ENCODE data around the gene ABCC11.
"Not testable (repeated sequence)": the region's sequence is repeated elsewhere in the genome, so short reads cannot be mapped to it uniquely, and the experiment has no call there.

ABCC11 gene

GRCh38 chr16:48250520-48251278, 3.4 kb upstream of the ABCC11 start:
- FAIRE-seq, result no peak

DNA sequence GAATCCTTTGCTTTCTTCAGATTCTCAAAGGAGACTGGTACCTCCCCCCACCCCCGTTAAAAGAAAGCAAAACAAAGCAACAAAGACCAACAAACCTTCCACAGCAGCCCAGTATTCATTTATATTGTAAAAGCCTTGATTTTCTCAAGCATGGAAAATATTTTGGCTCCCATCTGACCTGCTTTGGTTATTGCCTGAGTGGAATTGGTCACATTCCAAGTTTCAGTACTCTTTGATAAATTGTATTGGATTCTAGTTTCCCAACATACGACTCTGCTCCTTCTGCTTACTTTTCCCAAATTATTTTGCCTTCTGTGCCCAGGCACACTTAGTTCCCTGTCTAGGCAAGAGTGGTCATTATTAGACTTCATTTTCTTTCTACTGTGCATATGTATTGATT, 1.3 kb downstream of the ABCC11 start:
- FAIRE-seq (no peak), DNase-seq (ENCODE audit: insufficient read length, low spot score) (no peak)

More at GRCh38 chr16:48250520-48251278, 3.4 kb upstream of the ABCC11 start:
- DNase-seq (ENCODE audit: insufficient read length, low spot score), result no peak

DNA sequence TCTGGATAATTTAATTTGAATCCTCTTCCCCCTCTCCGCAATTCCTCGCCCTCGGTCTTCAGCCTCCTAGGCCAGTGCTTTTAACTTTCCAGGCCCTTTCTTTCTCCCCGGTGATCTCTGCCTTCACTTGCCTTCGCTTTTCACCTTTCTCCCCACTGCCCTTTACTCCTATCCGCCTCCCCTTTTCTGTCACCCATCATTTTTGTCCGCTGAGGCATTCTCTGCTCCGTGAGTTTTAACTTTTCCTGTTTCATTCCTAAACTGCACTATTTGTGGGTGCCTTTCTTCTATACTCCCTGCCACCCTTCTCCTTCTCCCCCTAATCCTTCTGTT, 2.5 kb downstream of the ABCC11 start:
- FAIRE-seq, result no peak
- DNase-seq (ENCODE audit: insufficient read length, low spot score), result no peak

GRCh38 chr16:48244080-48244862, 3.1 kb downstream of the ABCC11 start, which contains the start of gene LONP2:
TSS of gene LONP2 (plus strand) at chr16:48244300. CDS start at chr16:48244389, 89 bp downstream.
- no peak for FAIRE-seq

DNA sequence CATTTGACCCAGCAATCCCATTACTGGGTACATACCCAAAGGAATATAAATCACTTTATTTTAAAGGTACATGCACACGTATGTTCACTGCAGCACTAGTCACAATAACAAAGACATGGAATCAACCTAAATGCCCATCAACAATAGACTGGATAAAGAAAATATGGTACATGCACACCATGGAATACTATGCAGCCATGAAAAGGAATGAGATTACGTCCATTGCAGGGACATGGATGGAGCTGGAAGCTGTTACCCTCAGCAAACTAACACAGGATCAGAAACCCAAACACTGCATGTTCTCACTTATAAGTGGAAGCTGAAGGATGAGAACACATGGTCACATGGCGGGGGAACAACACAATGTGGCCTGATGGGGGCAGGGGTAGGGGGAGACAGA, 7.2 kb downstream of the ABCC11 start:
- DNase-seq (ENCODE audit: insufficient read length, low spot score); FAIRE-seq: not testable (repeated sequence)

More at GRCh38 chr16:48244080-48244862, 3.1 kb downstream of the ABCC11 start, which contains the start of gene LONP2:
- peak; percentile 75 for DNase-seq (ENCODE audit: insufficient read length, low spot score)

GRCh38 chr16:48236286-48236685, 11.1 kb downstream of the ABCC11 start:
- no peak for DNase-seq (ENCODE audit: insufficient read length, low spot score)
- no peak for FAIRE-seq

DNA sequence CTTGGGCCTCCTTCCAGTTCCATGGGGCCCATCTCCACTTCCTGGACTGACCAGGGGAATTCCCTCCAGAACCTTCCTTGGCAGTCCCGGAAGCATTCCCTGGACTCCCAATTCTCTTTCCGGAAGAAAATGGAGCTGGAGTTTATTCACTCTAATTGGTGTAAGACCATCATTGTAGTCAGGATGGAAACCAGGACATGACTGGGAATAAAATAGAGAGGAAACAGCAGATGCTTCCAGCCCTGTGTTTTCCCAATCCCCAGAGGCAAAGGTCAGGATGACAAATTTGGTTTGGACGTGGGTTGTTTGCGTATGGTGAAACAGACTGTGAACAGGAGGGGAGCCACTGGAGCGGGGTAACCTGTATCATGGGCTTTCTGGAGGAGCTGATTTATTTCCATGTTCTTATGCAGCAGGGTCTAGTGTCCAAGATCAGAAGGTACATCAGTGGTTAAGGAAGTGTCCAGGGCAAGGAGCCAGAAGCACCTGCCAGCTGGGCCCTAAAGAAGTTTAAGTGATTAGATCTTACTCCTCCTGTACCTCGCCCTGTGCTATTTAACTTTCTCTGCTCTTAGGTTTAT, 11.7 kb downstream of the ABCC11 start:
- FAIRE-seq (no peak), DNase-seq (ENCODE audit: insufficient read length, low spot score) (no peak)

GRCh38 chr16:48235058-48235555, 12.2 kb downstream of the ABCC11 start:
- no peak for FAIRE-seq
- no peak for DNase-seq (ENCODE audit: insufficient read length, low spot score)

DNA sequence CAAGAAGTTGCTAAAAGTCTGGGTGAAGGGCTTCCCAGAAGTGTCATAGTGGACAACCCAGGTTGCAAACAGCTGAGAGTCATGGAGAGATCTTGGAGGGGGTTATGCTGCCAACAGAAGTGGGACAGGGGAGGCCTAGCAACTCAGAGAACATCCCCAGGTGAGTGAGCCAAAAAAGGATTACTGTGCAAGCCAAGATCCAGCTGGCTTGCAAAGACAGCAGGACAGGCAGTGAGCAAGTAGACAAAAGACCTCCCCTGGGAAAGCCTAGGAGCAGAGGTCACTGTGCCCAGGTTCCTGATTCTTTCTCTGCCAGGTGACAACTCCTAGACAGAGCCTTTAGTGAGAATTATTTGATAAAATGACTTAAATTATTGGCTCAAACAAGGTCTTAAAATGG, 12.7 kb downstream of the ABCC11 start:
- FAIRE-seq (no peak), DNase-seq (ENCODE audit: insufficient read length, low spot score) (no peak)

- DNase-seq (ENCODE audit: insufficient read length, low spot score) (no peak), FAIRE-seq (no peak)
Observed at GRCh38 chr16:48232493-48233040, 14.8 kb downstream of the ABCC11 start.

DNA sequence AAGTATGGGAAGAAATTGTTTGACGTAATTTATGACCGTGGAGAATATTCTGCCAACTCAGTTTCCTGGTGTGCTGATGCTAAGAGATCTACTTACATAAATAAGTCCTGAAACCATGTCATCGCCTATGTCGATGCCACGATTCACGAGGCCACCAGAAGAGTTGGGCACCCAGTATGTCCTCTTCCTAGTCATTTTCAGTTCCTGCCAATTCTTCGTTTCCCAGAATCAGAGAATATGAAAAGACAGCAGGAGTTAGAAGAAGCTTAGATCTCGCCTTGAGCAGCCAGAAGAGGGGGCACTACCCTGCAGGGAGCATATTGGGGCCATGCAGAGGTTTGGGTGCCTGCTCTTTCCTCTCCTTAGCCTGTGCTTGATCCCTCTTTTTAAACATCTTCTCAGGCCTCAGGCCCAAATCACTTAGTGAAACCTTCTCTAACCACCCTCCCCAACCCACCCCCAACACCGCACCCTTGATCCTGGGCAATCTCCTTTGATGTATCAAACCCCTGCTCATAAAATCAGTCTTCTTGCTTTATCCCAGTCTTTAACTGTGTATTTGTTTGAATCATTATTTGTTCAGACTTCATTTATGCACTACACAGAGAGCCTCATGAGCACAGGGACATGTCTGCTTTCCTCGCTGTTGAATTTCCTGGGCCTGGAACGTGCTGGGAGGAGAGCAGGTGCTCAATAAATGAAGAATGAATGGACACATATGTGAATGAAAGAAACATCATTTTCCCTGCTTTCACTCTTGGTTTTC, 15.4 kb downstream of the ABCC11 start:
- FAIRE-seq (no peak), DNase-seq (ENCODE audit: insufficient read length, low spot score) (peak; percentile 32)

DNA sequence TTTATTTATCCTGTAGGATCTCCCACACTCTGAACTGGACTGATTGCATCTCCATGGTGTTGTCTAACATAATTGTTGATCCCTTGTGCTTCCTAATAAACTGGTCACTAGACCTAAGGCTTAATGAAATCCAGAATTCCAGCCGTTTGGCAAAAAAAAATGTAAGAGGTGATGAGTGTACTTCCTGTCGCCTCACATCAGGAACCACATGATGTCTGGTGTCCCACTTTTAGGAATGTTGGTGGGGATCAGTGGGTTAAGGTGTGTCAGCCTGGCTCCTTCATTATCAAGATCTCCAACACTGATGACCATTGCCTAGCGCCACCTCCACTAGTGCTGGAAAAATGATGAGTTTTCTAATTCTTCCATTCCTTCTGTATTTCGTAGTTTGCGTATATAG, 21.9 kb downstream of the ABCC11 start:
- no peak for FAIRE-seq
- no peak for DNase-seq (ENCODE audit: insufficient read length, low spot score)

- no peak for DNase-seq (ENCODE audit: insufficient read length, low spot score)
- no peak for FAIRE-seq
Observed at GRCh38 chr16:48223490-48223889, 23.8 kb downstream of the ABCC11 start.

GRCh38 chr16:48220891-48221290, 26.4 kb downstream of the ABCC11 start:
- DNase-seq (ENCODE audit: insufficient read length, low spot score) (no peak), FAIRE-seq (no peak)

DNA sequence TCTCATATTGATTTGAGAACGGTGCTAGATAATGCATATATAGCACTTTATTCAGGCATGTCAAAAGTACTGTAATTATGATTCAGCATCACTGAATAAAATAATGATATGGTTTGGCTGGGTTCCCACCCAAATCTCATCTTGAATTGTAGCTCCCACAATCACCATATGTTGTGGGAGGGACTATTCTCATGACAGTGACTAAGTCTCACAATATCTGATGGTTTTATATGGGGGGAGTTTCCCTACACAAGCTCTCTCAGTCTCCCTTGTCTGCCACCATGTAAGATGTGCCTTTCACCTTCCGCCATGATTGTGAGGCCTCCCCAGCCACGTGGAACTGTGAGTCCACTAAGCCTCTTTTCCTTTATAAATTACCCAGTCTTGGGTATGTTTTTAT, 28.9 kb downstream of the ABCC11 start:
- FAIRE-seq, result no peak
- DNase-seq (ENCODE audit: insufficient read length, low spot score), result no peak

GRCh38 chr16:48217708-48218107, 29.6 kb downstream of the ABCC11 start:
- no peak for FAIRE-seq
- DNase-seq (ENCODE audit: insufficient read length, low spot score), result no peak

- FAIRE-seq (no peak), DNase-seq (ENCODE audit: insufficient read length, low spot score) (no peak)
Observed at GRCh38 chr16:48215738-48216137, 31.6 kb downstream of the ABCC11 start.

- no peak for FAIRE-seq
- no peak for DNase-seq (ENCODE audit: insufficient read length, low spot score)
Observed at GRCh38 chr16:48212033-48212432, 35.3 kb downstream of the ABCC11 start.

GRCh38 chr16:48210747-48211146, 36.6 kb downstream of the ABCC11 start:
- FAIRE-seq (no peak), DNase-seq (ENCODE audit: insufficient read length, low spot score) (no peak)

GRCh38 chr16:48206594-48207242, 40.6 kb downstream of the ABCC11 start:
- no peak for FAIRE-seq

More at GRCh38 chr16:48206594-48207242, 40.6 kb downstream of the ABCC11 start:
- no peak for DNase-seq (ENCODE audit: insufficient read length, low spot score)

All from HTR-8/SVneo (cell line).